LNCAP (cell line): Measurements from ENCODE around the gene AZU1.

Experiments used
- TF ChIP-seq, protein P1 (sequence below): fragments of 450-650 bp; IDR thresholded peaks from 2 replicates; pipeline ENCODE4 v1.5.1; 2017; ENCODE audit warnings: mild to moderate bottlenecking

Gene AZU1

DNA sequence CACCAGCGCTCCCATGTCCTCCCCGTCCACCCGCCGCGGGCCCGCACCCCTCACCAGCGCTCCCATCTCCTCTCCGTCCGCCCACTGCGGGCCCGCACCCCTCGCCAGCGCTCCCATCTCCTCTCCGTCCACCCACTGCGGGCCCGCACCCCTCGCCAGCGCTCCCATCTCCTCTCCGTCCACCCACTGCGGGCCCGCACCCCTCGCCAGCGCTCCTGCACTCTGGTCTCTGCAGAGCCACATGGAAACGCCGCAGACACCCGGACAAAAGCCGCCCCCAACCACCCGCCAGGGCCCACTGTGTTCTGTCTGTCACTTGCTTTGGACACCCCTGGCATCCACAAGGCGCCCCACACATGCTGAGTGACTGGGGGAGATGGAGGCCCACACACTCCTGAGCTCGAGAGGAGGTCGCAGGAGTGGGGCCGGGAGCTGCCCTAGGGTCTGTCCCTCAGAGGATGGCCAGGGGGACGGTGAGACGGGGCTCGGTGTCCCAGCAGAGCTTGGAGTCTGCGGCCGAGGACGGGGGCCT lies 39.2 kb downstream of the AZU1 start:
- TF ChIP-seq, protein P1, sequence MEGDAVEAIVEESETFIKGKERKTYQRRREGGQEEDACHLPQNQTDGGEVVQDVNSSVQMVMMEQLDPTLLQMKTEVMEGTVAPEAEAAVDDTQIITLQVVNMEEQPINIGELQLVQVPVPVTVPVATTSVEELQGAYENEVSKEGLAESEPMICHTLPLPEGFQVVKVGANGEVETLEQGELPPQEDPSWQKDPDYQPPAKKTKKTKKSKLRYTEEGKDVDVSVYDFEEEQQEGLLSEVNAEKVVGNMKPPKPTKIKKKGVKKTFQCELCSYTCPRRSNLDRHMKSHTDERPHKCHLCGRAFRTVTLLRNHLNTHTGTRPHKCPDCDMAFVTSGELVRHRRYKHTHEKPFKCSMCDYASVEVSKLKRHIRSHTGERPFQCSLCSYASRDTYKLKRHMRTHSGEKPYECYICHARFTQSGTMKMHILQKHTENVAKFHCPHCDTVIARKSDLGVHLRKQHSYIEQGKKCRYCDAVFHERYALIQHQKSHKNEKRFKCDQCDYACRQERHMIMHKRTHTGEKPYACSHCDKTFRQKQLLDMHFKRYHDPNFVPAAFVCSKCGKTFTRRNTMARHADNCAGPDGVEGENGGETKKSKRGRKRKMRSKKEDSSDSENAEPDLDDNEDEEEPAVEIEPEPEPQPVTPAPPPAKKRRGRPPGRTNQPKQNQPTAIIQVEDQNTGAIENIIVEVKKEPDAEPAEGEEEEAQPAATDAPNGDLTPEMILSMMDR: no peak

DNA sequence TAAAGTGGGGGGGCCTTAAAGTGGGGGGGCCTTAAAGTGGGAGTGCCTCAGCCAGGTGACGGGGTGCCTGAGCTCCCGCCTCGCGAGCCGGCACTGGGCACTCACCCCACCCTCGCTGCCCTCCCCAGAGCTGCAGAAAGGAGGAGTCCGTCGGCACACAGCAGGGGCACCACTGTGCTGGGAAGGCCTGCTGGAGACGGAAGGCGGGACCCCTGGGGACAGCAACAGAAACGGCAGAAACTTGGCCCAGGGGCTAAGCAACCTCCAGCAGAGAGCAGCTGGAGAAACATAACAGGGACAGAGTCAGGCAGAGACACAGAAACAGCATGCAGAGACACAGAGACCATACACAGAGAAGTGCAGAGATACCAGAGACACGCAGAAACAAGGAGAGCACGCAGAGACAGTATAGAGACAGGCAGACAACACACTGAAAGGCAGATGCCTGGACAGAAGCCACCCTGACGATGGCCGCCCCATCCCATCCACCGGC lies 39.7 kb downstream of the AZU1 start:
- TF ChIP-seq, protein P1: no peak

DNA sequence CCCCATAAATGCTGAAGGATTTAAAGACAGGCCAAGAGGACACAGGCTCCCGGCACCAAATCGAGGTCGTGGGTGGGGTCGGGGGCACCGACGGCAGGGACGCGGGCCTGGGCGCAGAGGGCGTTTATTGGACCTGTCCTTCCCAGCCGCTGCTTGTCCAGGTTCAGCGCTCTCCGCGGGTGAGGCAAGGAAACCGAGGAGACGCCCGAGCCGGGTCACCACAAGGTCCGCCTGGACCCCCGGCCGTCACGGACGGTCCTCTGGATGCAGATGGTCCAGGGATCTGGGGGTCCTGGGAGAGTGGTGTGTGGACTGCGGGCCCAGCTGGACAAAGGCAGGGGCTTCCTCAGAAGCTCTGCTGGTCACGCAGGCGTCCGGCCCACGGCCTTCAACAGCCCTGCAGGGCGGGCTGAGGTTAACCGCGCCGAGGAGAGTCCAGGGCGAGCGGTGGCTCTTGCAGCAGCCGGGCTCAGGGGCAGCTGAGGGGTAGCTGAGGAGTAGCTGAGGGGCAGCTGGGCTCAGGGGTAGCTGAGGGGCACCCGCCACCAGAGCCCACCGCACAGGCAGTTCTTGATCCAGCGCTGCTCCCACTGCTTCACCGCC lies 40.3 kb downstream of the AZU1 start:
- TF ChIP-seq, protein P1: no peak

DNA sequence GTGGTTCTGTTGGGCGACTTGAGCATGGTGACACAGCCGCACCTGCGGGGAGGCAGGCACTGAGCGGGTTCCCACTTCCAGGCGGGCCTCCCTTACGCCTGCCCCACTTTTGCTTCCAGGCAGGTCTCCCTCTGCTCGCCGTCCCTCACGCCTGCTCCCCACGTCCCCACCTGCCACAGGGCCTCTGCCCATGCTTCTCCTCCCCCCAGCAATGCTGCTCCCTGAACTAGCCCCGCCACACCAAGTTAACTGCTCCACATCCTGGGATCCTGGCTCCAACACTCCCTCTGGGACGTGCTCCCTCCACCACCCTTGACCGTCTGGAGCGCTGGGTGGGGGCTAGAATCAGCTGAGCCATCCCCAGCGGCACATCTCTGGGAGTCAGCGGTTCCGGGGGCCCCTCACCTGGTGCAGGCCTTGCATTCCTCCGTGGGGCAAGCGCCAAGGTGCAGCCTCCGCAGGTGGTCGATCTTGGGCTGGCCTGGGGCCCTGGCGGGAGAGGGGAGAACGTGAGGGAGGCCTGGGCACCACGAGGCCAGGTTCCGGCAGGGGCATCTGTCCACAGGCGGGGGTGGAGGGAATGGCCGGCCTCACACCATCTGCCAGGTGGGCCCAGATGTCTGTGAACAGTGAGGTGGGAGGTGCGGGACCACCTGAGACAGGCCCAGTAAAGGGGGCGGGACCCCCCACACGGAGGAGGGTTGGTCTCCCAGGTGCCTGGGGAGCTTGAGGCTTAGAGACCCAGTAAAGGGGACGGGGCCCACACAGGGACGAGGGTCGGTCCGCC lies 41.0 kb downstream of the AZU1 start:
- TF ChIP-seq, protein P1: no peak

DNA sequence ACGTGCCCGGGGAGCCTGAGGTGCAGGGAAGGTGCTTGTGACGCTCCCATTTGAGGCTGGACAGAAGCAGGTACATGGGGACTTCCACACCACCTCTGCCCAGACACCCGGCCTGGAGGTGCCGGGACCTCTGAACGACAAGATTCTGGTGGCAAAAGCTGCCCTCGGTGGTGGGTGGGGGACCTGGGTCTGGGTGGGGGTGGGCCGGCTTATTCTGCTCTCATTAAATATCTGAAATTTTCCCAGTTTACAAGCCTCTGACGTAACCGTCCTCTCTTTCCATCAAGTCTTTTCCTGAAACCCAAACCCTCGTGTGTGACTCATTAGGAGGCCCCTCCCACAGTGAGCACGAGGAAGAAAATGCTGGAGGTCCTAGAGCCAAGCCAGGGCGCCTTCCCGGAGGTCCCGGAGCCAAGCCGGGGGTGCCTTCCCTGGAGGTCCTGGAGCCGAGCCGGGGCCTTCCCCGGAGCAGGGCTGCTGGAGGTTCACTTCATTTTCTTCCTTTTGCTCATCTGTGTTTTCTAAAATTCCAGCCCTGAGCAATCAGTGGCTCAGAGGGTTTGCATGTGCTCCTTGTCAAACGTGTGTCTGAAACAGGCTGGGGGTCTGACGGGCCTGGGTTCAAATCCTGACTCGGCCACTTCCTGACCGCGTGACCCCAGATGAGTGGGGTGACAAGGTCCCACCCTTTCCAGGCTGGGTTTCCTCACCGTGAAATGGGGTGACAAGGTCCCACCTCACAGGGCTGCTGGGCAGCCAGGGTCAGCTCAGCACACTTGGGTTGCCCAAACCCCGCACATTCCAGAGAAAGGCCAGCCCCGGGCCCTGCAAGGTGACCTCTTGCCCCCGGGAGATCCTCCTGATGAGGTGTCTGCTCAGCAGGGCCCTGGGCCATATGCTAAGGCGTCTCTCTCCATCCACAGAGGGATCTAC lies 41.9 kb downstream of the AZU1 start:
- TF ChIP-seq, protein P1: no peak

DNA sequence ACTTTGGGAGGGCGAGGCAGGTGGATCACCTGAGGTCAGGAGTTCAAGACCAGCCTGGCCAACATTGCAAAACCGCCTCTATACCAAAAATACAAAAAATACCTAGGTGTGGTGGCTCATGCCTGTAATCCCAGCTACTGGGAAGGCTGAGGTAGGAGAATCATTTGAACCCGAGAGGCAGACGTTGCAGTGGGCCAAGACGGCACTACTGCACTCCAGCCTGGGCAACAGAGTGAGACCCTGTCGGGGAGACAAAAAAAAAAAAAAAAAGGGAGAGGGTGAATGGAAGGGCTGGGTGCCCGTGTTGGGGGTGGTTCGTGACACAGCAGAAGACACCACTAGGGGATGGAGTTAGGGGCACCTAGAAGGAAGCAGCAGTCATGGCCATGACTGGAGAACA lies 42.7 kb downstream of the AZU1 start:
- TF ChIP-seq, protein P1: no peak

DNA sequence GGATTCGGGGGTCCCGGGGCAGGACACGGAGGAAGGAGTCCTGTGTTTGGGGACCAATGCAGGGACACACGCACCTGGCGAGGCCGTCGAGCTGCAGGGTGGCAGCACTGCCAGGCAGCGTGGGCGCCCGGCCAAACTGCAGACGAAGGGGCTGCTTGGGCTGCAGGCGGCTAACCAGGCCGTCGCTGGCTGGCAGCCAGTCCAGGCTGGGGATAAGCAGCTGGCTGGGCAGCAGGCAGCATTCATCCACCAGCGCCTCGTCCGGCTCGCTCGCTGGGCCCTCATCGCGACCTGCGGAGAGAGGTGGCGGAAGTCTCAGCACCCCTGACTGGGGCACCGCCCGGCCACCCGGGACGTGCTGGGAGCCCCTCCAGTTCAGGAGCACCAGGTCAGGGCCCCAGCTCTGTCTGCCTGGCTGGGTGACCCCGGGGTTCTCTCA lies 43.3 kb downstream of the AZU1 start:
- TF ChIP-seq, protein P1: no peak
